ENCODE results near the gene AGK. TPM values are rescaled to one million over a fixed set of nuclear protein-coding genes. Genes with fewer than 3 reads are reported as not detected.

AGK gene
- total RNA-seq, 2 donors from 2014 or later, result 19.6 to 21.1 TPM

GRCh38 chr7:141612861-141613260 is 61.7 kb downstream of the AGK start:
- no peaks in the 10 kb centered on the region for H3K36me3 ChIP-seq
- intact Hi-C loops (cut with DNase I), result no loop called here
- no peak overlapping the region for H3K27ac ChIP-seq

GRCh38 chr7:141617280-141617679 is 66.1 kb downstream of the AGK start:
- Histone ChIP-seq H3K4me3 (no peak overlapping the region), H3K4me1 (no peaks in the 10 kb centered on the region), H3K27me3 (no peaks in the 10 kb centered on the region), H3K9ac (ENCODE audit: low read depth in 2 of 2, low read length in 2 of 2) (no peak overlapping the region), H3K36me3 (no peaks in the 10 kb centered on the region), H3K27ac (no peak overlapping the region), H3K9me3 (no peaks in the 10 kb centered on the region)
- no peak for DNase-seq
- intact Hi-C loops (cut with DNase I), result no loop called here
- TF ChIP-seq CTCF (IDR thresholded peaks at IDR 0.05), result no peak

More at GRCh38 chr7:141612861-141613260, 61.7 kb downstream of the AGK start:
- Histone ChIP-seq H3K9ac (ENCODE audit: low read depth in 2 of 2, low read length in 2 of 2) (no peak overlapping the region), H3K27me3 (no peaks in the 10 kb centered on the region), H3K4me1 (no peaks in the 10 kb centered on the region), H3K4me3 (no peak overlapping the region), H3K9me3 (no peaks in the 10 kb centered on the region)
- TF ChIP-seq CTCF (IDR thresholded peaks at IDR 0.05), result no peak
- no peak for DNase-seq

GRCh38 chr7:141619745-141620144 is 68.5 kb downstream of the AGK start:
- Histone ChIP-seq H3K36me3 (no peaks in the 10 kb centered on the region), H3K27ac (no peak overlapping the region), H3K4me3 (no peak overlapping the region), H3K9ac (ENCODE audit: low read depth in 2 of 2, low read length in 2 of 2) (no peak overlapping the region), H3K27me3 (no peaks in the 10 kb centered on the region), H3K9me3 (no peaks in the 10 kb centered on the region), H3K4me1 (no peaks in the 10 kb centered on the region)
- no peak for TF ChIP-seq CTCF (IDR thresholded peaks at IDR 0.05)
- no peak for DNase-seq
- intact Hi-C loops (cut with DNase I), result no loop called here

GRCh38 chr7:141624763-141625162 is 73.6 kb downstream of the AGK start:
- Histone ChIP-seq H3K4me1 (no peaks in the 10 kb centered on the region), H3K27me3 (no peaks in the 10 kb centered on the region), H3K9ac (ENCODE audit: low read depth in 2 of 2, low read length in 2 of 2) (no peak overlapping the region), H3K27ac (no peak overlapping the region), H3K36me3 (no peaks in the 10 kb centered on the region), H3K9me3 (no peaks in the 10 kb centered on the region), H3K4me3 (no peak overlapping the region)
- TF ChIP-seq CTCF (IDR thresholded peaks at IDR 0.05), result no peak
- intact Hi-C loops (cut with DNase I), result no loop called here
- no peak for DNase-seq

GRCh38 chr7:141630621-141631020 is 79.4 kb downstream of the AGK start:
- Histone ChIP-seq H3K36me3 (no peaks in the 10 kb centered on the region), H3K27me3 (no peaks in the 10 kb centered on the region), H3K4me1 (no peaks in the 10 kb centered on the region), H3K9ac (ENCODE audit: low read depth in 2 of 2, low read length in 2 of 2) (no peak overlapping the region), H3K27ac (no peak overlapping the region), H3K4me3 (no peak overlapping the region), H3K9me3 (no peaks in the 10 kb centered on the region)
- intact Hi-C loops (cut with DNase I), result no loop called here
- no peak for TF ChIP-seq CTCF (IDR thresholded peaks at IDR 0.05)
- DNase-seq, result no peak

- H3K4me1 ChIP-seq, result no peaks in the 10 kb centered on the region
- H3K27me3 ChIP-seq, result no peaks in the 10 kb centered on the region
- DNase-seq, result no peak
- H3K9me3 ChIP-seq, result no peaks in the 10 kb centered on the region
- intact Hi-C loops (cut with DNase I), result no loop called here
- no peaks in the 10 kb centered on the region for H3K36me3 ChIP-seq
- TF ChIP-seq CTCF (IDR thresholded peaks at IDR 0.05), result no peak
- H3K27ac ChIP-seq, result no peak overlapping the region
- H3K4me3 ChIP-seq, result no peak overlapping the region
- no peak overlapping the region for H3K9ac ChIP-seq (ENCODE audit: low read depth in 2 of 2, low read length in 2 of 2)
Measured at GRCh38 chr7:141631525-141631924, 80.3 kb downstream of the AGK start.

Data from colonic mucosa (tissue), 4 donors.